ENCODE data around the gene CCDC192.

GRCh38 chr5:127931396-127931795, 228.2 kb downstream of the CCDC192 start:
- no peak for TF ChIP-seq CTCF (IDR thresholded peaks at IDR 0.05; ENCODE audit: insufficient read depth, low read depth, low read length)
- TF ChIP-seq EZH2 (IDR thresholded peaks at IDR 0.05; ENCODE audit: insufficient read depth, low read length): no peak

Measured in astrocyte (in vitro differentiated cells and primary cell).